HepG2 (cell line): Measurements from ENCODE around the gene LNPK. TPM values are rescaled to one million over a fixed set of nuclear protein-coding genes. Genes with fewer than 3 reads are reported as not detected.

Source experiments
- ATAC-seq: fragments of 200-7000 bp; cut with Tn5 transposase; 3 replicates; pipeline ENCODE4 v1.9.1; 2020; ENCODE audit warnings: mild to moderate bottlenecking, moderate library complexity
- BruUV-seq: library from RNA; stranded (reverse); fragments of 400-500 nt; replicated peaks from 2 replicates; lab custom pipeline; 2021; lab: Mats Ljungman, UMichigan
- CTCF ChIA-PET: fragments of 300-600 bp; formaldehyde crosslinking; extraction: SDS; loops from one replicate; lab custom pipeline; 2021; ENCODE audit warnings: low total read pairs, inconsistent platforms, low intra/inter-chr PET ratio; lab: Yijun Ruan, JAX
- POLR2A ChIA-PET: fragments of 350-600 bp; sonication (Branson Sonifier 250); formaldehyde crosslinking; loops from one replicate; lab custom pipeline; 2020; ENCODE audit warnings: antibody characterized with exemption, inconsistent platforms; lab: Yijun Ruan, JAX
- DNase-seq: peaks from one replicate; pipeline ENCODE4 v3.0.0-alpha.2; 2015; ENCODE audit warnings: low spot score
- FAIRE-seq: peaks from 3 replicates; lab custom pipeline; 2011; peaks lifted over from hg19 to GRCh38; lab: Jason Lieb, UNC
- H2AFZ ChIP-seq: one replicate; pipeline ENCODE4 v1.6.1; 2011; ENCODE audit warnings: low read length, inconsistent platforms
- H3K27ac ChIP-seq: fragments of 300-600 bp; 3 replicates; pipeline ENCODE4 v1.8.0; 2011; ENCODE audit warnings: mixed run types, mild to moderate bottlenecking, mixed read lengths, low read length, inconsistent platforms; ENCODE audit not compliant: insufficient read depth; ENCODE audit errors: extremely low read length
- H3K27me3 ChIP-seq, 2 experiments: fragments of 200-600 bp in 1 of 2; 2 replicates in 1 of 2; 3 replicates in 1 of 2; pipeline versions ENCODE4 v1.6.0 to v1.8.0; 2011; ENCODE audit warnings: low read length in 2 of 2, mild to moderate bottlenecking in 2 of 2, moderate library complexity in 2 of 2, inconsistent platforms in 1 of 2; ENCODE audit not compliant: insufficient read depth in 2 of 2, control insufficient read depth in 1 of 2
- H3K36me3 ChIP-seq, 2 experiments: fragments of 200-600 bp in 1 of 2; replicated peaks in 1 of 2; 2 replicates in 1 of 2; 3 replicates in 1 of 2; pipeline versions ENCODE4 v1.5.1 to v1.8.0; 2011; ENCODE audit warnings: low read length in 2 of 2, inconsistent platforms in 1 of 2; ENCODE audit not compliant: insufficient read depth in 2 of 2, control insufficient read depth in 1 of 2
- H3K4me1 ChIP-seq: 2 replicates; pipeline ENCODE4 v1.5.1; 2012; ENCODE audit warnings: low read length, inconsistent platforms; ENCODE audit not compliant: insufficient read depth
- H3K4me2 ChIP-seq: 2 replicates; pipeline ENCODE4 v1.6.0; 2011; ENCODE audit warnings: low read depth, low read length, inconsistent platforms
- H3K4me3 ChIP-seq, 3 experiments: fragments of 200-600 bp in 1 of 3; sonication (generic), shearing (Covaris generic) in 1 of 3; replicated peaks in 1 of 3; 2 replicates each; pipeline ENCODE4 v1.5.1; 2011 to 2016; ENCODE audit warnings: low read length in 3 of 3, inconsistent platforms in 2 of 3, low read depth in 2 of 3, mild to moderate bottlenecking in 2 of 3, control low read depth in 1 of 3, mixed read lengths in 1 of 3; ENCODE audit not compliant: insufficient read depth in 1 of 3
- H3K79me2 ChIP-seq: one replicate; pipeline ENCODE4 v1.6.1; 2011; ENCODE audit warnings: low read length, inconsistent platforms; ENCODE audit not compliant: insufficient read depth
- H3K9ac ChIP-seq: 2 replicates; pipeline ENCODE4 v1.6.0; 2011; ENCODE audit warnings: mild to moderate bottlenecking, low read depth, low read length, inconsistent platforms; ENCODE audit not compliant: insufficient read depth
- H3K9me3 ChIP-seq: 2 replicates; pipeline ENCODE4 v1.5.1; 2012; ENCODE audit warnings: mild to moderate bottlenecking, low read length
- H4K20me1 ChIP-seq: 2 replicates; pipeline ENCODE4 v1.6.0; 2011; ENCODE audit warnings: inconsistent platforms, mild to moderate bottlenecking, low read length, moderate library complexity; ENCODE audit not compliant: insufficient read depth
- HNF1B ChIP-seq: sonication (generic); formaldehyde crosslinking; IDR thresholded peaks from 2 replicates; pipeline ENCODE4 v1.5.1; 2020; ENCODE audit warnings: mild to moderate bottlenecking, moderate library complexity, missing genetic modification reagents
- NR3C1 ChIP-seq: sonication (generic); formaldehyde crosslinking; IDR thresholded peaks from 2 replicates; pipeline ENCODE4 v1.4.0; 2020; ENCODE audit warnings: missing genetic modification reagents
- RBM22 ChIP-seq: fragments of 200-400 bp; formaldehyde crosslinking; optimal IDR thresholded peaks from 2 replicates; pipeline ENCODE3; 2017; ENCODE audit warnings: mild to moderate bottlenecking, low read length, moderate library complexity
- YEATS4 ChIP-seq: sonication (generic); formaldehyde crosslinking; IDR thresholded peaks from 2 replicates; pipeline ENCODE4 v1.4.0; 2020; ENCODE audit warnings: missing genetic modification reagents, borderline replicate concordance
- ZNF652 ChIP-seq: IDR thresholded peaks from 2 replicates; pipeline ENCODE4 v1.6.1; 2016; ENCODE audit warnings: low read depth, borderline replicate concordance
- ZNF75D ChIP-seq: sonication (generic); formaldehyde crosslinking; IDR thresholded peaks from 2 replicates; pipeline ENCODE4 v1.8.1; 2023; ENCODE audit warnings: missing genetic modification reagents, mild to moderate bottlenecking, borderline replicate concordance
- WGBS: methylation state at CpG from one replicate; pipeline ENCODE4 v1.1.6; 2017; ENCODE audit warnings: low lambda C conversion rate; 5-methylcytosine and 5-hydroxymethylcytosine counted together
- in situ Hi-C: cut with HindIII; loops from 2 replicates; pipeline ENCODE4 v1.10.0; 2017; ENCODE audit warnings: low pct_unique_long_range_greater_than_20kb; ENCODE audit not compliant: extremely low pct_ligation_motif_present
- intact Hi-C: fragments of 100-400 bp; cut with micrococcal nuclease; formaldehyde crosslinking; loops from one replicate; pipeline ENCODE4 v1.10.0; 2022; ENCODE audit not compliant: unreplicated experiment
- polyA plus RNA-seq, 8 experiments: library from polyadenylated mRNA; depleted of rRNA in 3 of 8; stranded (reverse) in 7 of 8; unstranded in 1 of 8; fragments of >200 nt; fragmentation: Illumina TruSeq in 4 of 8; extraction: Trizol in 4 of 8; gene quantifications; 2 replicates each; pipeline versions ENCODE4 v1.2.1 to v1.2.3, GENCODE V29; 2011 to 2016; ENCODE audit warnings: low read depth in 4 of 8, missing spikeins in 1 of 8, mixed read lengths in 1 of 8; ENCODE audit not compliant: insufficient read depth in 1 of 8
- total RNA-seq, 5 experiments: library from RNA; depleted of rRNA; stranded (reverse); fragments of >200 nt; fragmentation: Illumina TruSeq; extraction: Trizol; gene quantifications; 2 replicates each; pipeline ENCODE4 v1.2.3, GENCODE V29; 2016; ENCODE audit warnings: low read depth in 1 of 5

The LNPK gene
- total and polyA plus RNA-seq, 2 of the 13 experiments (the other 11 are each of a cell fraction or from before 2014, with no cell fraction given): 25.4 to 26.1 TPM

- no peak for TF ChIP-seq HNF1B (CRISPR knock-in tag)
Measured at GRCh38 chr2:176020400-176020799, 18.3 kb upstream of the LNPK start (continued).

GRCh38 chr2:176018708-176019107, 16.6 kb upstream of the LNPK start:
- in situ Hi-C loops: no loop called here
- POLR2A ChIA-PET: no interaction called here
- no peaks in the 10 kb centered on the region for H3K9me3 ChIP-seq
- H3K9ac ChIP-seq: no peak overlapping the region
- H3K4me1 ChIP-seq: 0 out of 2 replicates have a peak, but pooled peaks cover 5% of the 10 kb centered on the region
- TF ChIP-seq RBM22 (no peak), NR3C1 (CRISPR knock-in tag) (no peak), YEATS4 (CRISPR knock-in tag) (no peak), ZNF652 (CRISPR knock-in tag) (no peak), ZNF75D (CRISPR knock-in tag) (no peak)
- TF ChIP-seq, all 625 proteins: peak for 0
- FAIRE-seq (no peak), ATAC-seq (no peak; the same call in 2 of the 3 replicates), DNase-seq (no peak)
- no peaks in the 10 kb centered on the region for H3K79me2 ChIP-seq
- no peak overlapping the region for H3K27ac ChIP-seq
- no peak overlapping the region for H3K4me2 ChIP-seq
- no peak overlapping the region for H3K4me3 ChIP-seq
- H3K36me3 ChIP-seq: no peaks in the 10 kb centered on the region
- CTCF ChIA-PET: no interaction called here
- H4K20me1 ChIP-seq: no peaks in the 10 kb centered on the region
- H2AFZ ChIP-seq: no peak overlapping the region
- intact Hi-C loops: no loop called here
- H3K27me3 ChIP-seq: peaks cover 0 to 16% of the 10 kb centered on the region in 2 experiments; a peak in 4 of 5 replicates
- 75% methylated on average over 1 of the region's 1 CpG for whole genome bisulfite sequencing
- no TSS peak for BruUV-seq
